Measurements from ENCODE around the gene MAST2. TPM values are rescaled to one million over a fixed set of nuclear protein-coding genes. Genes with fewer than 3 reads are reported as not detected.

MAST2 gene
- polyA plus RNA-seq, 1 experiment: 24.7 TPM

- TF ChIP-seq, protein P1, sequence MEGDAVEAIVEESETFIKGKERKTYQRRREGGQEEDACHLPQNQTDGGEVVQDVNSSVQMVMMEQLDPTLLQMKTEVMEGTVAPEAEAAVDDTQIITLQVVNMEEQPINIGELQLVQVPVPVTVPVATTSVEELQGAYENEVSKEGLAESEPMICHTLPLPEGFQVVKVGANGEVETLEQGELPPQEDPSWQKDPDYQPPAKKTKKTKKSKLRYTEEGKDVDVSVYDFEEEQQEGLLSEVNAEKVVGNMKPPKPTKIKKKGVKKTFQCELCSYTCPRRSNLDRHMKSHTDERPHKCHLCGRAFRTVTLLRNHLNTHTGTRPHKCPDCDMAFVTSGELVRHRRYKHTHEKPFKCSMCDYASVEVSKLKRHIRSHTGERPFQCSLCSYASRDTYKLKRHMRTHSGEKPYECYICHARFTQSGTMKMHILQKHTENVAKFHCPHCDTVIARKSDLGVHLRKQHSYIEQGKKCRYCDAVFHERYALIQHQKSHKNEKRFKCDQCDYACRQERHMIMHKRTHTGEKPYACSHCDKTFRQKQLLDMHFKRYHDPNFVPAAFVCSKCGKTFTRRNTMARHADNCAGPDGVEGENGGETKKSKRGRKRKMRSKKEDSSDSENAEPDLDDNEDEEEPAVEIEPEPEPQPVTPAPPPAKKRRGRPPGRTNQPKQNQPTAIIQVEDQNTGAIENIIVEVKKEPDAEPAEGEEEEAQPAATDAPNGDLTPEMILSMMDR (IDR thresholded peaks at IDR 0.05; ENCODE audit: low read depth, low read length): no peak
- DNase-seq (ENCODE audit: low read depth, low spot score): no peak
- H3K27ac ChIP-seq (ENCODE audit: low read depth, low read length): no peak overlapping the region
- H3K9me3 ChIP-seq (ENCODE audit: control insufficient read depth, insufficient read depth, low read length): no peaks in the 10 kb centered on the region
- no peak overlapping the region for H3K4me3 ChIP-seq (ENCODE audit: low read depth, low read length)
- POLR2A ChIA-PET: no interaction called here
- no peaks in the 10 kb centered on the region for H3K27me3 ChIP-seq (ENCODE audit: control insufficient read depth, insufficient read depth, low read length)
- CTCF ChIA-PET: no interaction called here
Observed at GRCh38 chr1:45789601-45790000, 13.8 kb upstream of the MAST2 start.

DNA sequence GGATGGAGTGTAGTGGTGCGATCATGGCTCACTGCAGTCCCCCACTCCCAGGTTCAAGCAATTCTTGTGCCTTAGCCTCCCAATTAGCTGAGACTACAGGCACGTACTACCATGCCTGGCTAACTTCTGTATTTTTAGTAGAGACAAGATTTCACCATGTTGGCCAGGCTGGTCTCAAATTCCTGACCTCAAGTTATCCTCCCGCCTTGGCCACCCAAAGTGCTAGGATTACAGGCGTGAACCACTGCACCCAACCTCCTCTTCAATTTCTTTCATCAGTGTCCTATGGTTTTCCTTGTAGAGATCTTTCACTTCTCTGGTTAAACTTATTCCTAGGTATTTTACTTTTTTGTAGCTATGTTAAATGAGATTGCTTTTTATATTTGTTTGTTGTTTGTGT lies 10.7 kb upstream of the MAST2 start:
- TF ChIP-seq, protein P1 (IDR thresholded peaks at IDR 0.05; ENCODE audit: low read depth, low read length): no peak
- ChIA-PET CTCF (no interaction called here), POLR2A (no interaction called here)
- Histone ChIP-seq H3K27ac (ENCODE audit: low read depth, low read length) (no peak overlapping the region), H3K9me3 (ENCODE audit: control insufficient read depth, insufficient read depth, low read length) (no peaks in the 10 kb centered on the region), H3K27me3 (ENCODE audit: control insufficient read depth, insufficient read depth, low read length) (no peaks in the 10 kb centered on the region), H3K4me3 (ENCODE audit: low read depth, low read length) (no peak overlapping the region)
- no peak for DNase-seq (ENCODE audit: low read depth, low spot score)

- Histone ChIP-seq H3K27ac (ENCODE audit: low read depth, low read length) (no peak overlapping the region), H3K4me3 (ENCODE audit: low read depth, low read length) (no peak overlapping the region), H3K27me3 (ENCODE audit: control insufficient read depth, insufficient read depth, low read length) (no peaks in the 10 kb centered on the region), H3K9me3 (ENCODE audit: control insufficient read depth, insufficient read depth, low read length) (no peaks in the 10 kb centered on the region)
- TF ChIP-seq, protein P1 (IDR thresholded peaks at IDR 0.05; ENCODE audit: low read depth, low read length): no peak
- POLR2A ChIA-PET: no interaction called here
- CTCF ChIA-PET: interaction anchor here (0.6 kb wide), 1 partner anchor 86 kb away, joined by 4 read pairs; no protein-coding TSS in a partner anchor
- DNase-seq (ENCODE audit: low read depth, low spot score): no peak
Observed at GRCh38 chr1:45793942-45794604, 9.3 kb upstream of the MAST2 start.

DNA sequence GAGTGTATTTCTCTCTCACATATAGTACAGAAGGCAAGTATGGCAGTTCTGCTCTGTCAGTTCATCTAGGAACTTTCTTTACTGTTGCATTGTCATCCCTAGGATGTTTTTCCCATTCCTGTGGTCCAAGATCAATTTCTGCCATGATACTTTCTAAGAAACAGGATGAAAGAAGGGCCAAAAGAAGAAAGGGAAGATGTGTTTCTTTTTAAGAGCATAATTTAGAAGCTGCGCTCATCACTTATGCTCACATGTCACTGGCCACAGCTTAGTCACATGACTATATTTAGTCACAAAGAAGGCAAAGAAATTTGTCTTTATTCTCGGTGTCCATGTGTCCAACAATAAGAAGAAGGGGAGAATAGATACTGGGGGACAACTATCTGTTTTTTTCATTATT lies 7.0 kb upstream of the MAST2 start:
- CTCF ChIA-PET: no interaction called here
- H3K9me3 ChIP-seq (ENCODE audit: control insufficient read depth, insufficient read depth, low read length): no peaks in the 10 kb centered on the region
- TF ChIP-seq, protein P1 (IDR thresholded peaks at IDR 0.05; ENCODE audit: low read depth, low read length): no peak
- POLR2A ChIA-PET: no interaction called here
- no peak for DNase-seq (ENCODE audit: low read depth, low spot score)
- no peaks in the 10 kb centered on the region for H3K27me3 ChIP-seq (ENCODE audit: control insufficient read depth, insufficient read depth, low read length)
- H3K27ac ChIP-seq (ENCODE audit: low read depth, low read length): no peak overlapping the region
- H3K4me3 ChIP-seq (ENCODE audit: low read depth, low read length): no peak overlapping the region

DNA sequence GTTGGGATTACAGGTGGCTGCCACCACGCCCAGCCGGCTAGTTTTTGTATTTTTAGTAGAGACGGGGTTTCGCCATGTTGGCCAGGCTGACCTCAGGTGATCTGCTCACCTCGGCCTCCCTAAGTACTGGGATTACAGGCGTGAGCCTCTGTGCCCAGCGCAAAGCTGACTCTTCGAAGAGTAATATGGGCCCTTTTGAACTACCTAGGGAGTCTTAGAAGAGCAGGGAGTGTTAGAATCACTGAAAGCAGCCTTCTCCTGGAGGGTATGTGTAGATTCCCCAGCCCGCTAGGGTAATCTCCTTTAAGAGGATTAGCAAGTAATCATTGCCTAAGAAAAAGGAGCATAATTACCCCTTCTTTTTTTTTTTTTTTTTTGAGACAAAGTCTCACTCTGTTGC lies 6.5 kb upstream of the MAST2 start:
- no peaks in the 10 kb centered on the region for H3K9me3 ChIP-seq (ENCODE audit: control insufficient read depth, insufficient read depth, low read length)
- H3K27ac ChIP-seq (ENCODE audit: low read depth, low read length): no peak overlapping the region
- POLR2A ChIA-PET: interaction anchor here (0.5 kb wide), 1 partner anchor 16 kb away, joined by 3 read pairs; no protein-coding TSS in a partner anchor
- TF ChIP-seq, protein P1 (IDR thresholded peaks at IDR 0.05; ENCODE audit: low read depth, low read length): no peak
- no peak overlapping the region for H3K4me3 ChIP-seq (ENCODE audit: low read depth, low read length)
- CTCF ChIA-PET: no interaction called here
- DNase-seq (ENCODE audit: low read depth, low spot score): no peak
- H3K27me3 ChIP-seq (ENCODE audit: control insufficient read depth, insufficient read depth, low read length): no peaks in the 10 kb centered on the region
